ENCODE data around the gene SDSL. TPM values are rescaled to one million over a fixed set of nuclear protein-coding genes. Genes with fewer than 3 reads are reported as not detected.

The SDSL gene
- total and polyA plus RNA-seq, 9 donors = 0.43 to 19.3 (median 3.7) TPM

GRCh38 chr12:113457710-113458109, 35.5 kb downstream of the SDSL start:
- Histone ChIP-seq H3K27ac (no peak overlapping the region), H3K9me3 (no peaks in the 10 kb centered on the region), H3K4me3 (no peak overlapping the region), H3K4me1 (ENCODE audit: insufficient read depth) (no peaks in the 10 kb centered on the region), H3K27me3 (no peaks in the 10 kb centered on the region), H3K36me3 (no peaks in the 10 kb centered on the region)
- TF ChIP-seq POLR2A (IDR thresholded peaks at IDR 0.05) (no peak), CTCF (IDR thresholded peaks at IDR 0.05) (no peak), EP300 (IDR thresholded peaks at IDR 0.05) (no peak)
- 17 to 26% (median 19%) methylated on average over 4 of the region's 4 CpGs for whole genome bisulfite sequencing, 3 donors
- no peak for DNase-seq
- intact Hi-C loops (cut with DNase I) = no loop called here

GRCh38 chr12:113459981-113460380, 37.8 kb downstream of the SDSL start:
- intact Hi-C loops (cut with DNase I) = loop anchor here in 2 of 4 donors (10.0 kb wide), 1 partner anchor 455 kb away; no protein-coding TSS in a partner anchor
- no peaks in the 10 kb centered on the region for H3K9me3 ChIP-seq
- H3K4me3 ChIP-seq = no peak overlapping the region
- H3K36me3 ChIP-seq = no peaks in the 10 kb centered on the region
- H3K27ac ChIP-seq = no peak overlapping the region
- no peak for DNase-seq
- WGBS, 3 donors = 24 to 32% (median 24%) methylated on average over 4 of the region's 4 CpGs
- no peak for TF ChIP-seq EP300 (IDR thresholded peaks at IDR 0.05)
- peaks cover 11% of the 10 kb centered on the region for H3K4me1 ChIP-seq (ENCODE audit: insufficient read depth)
- peaks cover 5% of the 10 kb centered on the region for H3K27me3 ChIP-seq

- 32 to 41% (median 39%) methylated on average over 5 of the region's 5 CpGs for WGBS, 3 donors
- no peak overlapping the region for H3K27ac ChIP-seq
- no peak for DNase-seq
- H3K36me3 ChIP-seq = no peaks in the 10 kb centered on the region
- H3K4me3 ChIP-seq = no peak overlapping the region
- peaks cover 13% of the 10 kb centered on the region for H3K4me1 ChIP-seq (ENCODE audit: insufficient read depth)
- intact Hi-C loops (cut with DNase I) = loop anchor here in 2 of 4 donors (10.0 kb wide), 1 partner anchor 453 kb away; no protein-coding TSS in a partner anchor
- peaks cover 5% of the 10 kb centered on the region for H3K27me3 ChIP-seq
- H3K9me3 ChIP-seq = no peaks in the 10 kb centered on the region
- TF ChIP-seq EP300 (IDR thresholded peaks at IDR 0.05) = no peak
- no peak for TF ChIP-seq CTCF (IDR thresholded peaks at IDR 0.05)
- no peak for TF ChIP-seq POLR2A (IDR thresholded peaks at IDR 0.05)
Measured at GRCh38 chr12:113461666-113462065, 39.5 kb downstream of the SDSL start.

- TF ChIP-seq POLR2A (IDR thresholded peaks at IDR 0.05) (no peak), CTCF (IDR thresholded peaks at IDR 0.05) (peak in 1 of 3 donors; percentile 53)
- no peak overlapping the region for H3K27ac ChIP-seq
- no peak overlapping the region for H3K4me3 ChIP-seq
- DNase-seq = peak; percentile 59 to 85 (median 71)
- peaks cover 5% of the 10 kb centered on the region for H3K27me3 ChIP-seq
- no peaks in the 10 kb centered on the region for H3K9me3 ChIP-seq
- 8 to 11% (median 8%) methylated on average over 25 of the region's 25 CpGs for WGBS, 3 donors
- intact Hi-C loops (cut with DNase I) = loop anchor here in 2 of 4 donors (10.0 kb wide), 1 partner anchor 453 kb away; no protein-coding TSS in a partner anchor
- no peaks in the 10 kb centered on the region for H3K36me3 ChIP-seq
- peaks cover 13% of the 10 kb centered on the region for H3K4me1 ChIP-seq (ENCODE audit: insufficient read depth)
Measured at GRCh38 chr12:113462117-113462774, 40.1 kb downstream of the SDSL start.
